IMR-90 (cell line): Measurements from ENCODE around the gene WDR45B. TPM values are rescaled to one million over a fixed set of nuclear protein-coding genes. Genes with fewer than 3 reads are reported as not detected.

ENCODE experiments used
- ATAC-seq: fragments of 200-7000 bp; cut with Tn5 transposase; 2 replicates; pipeline ENCODE4 v1.9.1; 2020; ENCODE audit warnings: low read depth, mild to moderate bottlenecking, moderate library complexity
- BruUV-seq: library from RNA; stranded (reverse); fragments of 400-500 nt; replicated peaks from 2 replicates; lab custom pipeline; 2021; lab: Mats Ljungman, UMichigan
- CTCF ChIA-PET: fragments of 300-600 bp; formaldehyde crosslinking; extraction: SDS; loops from one replicate; lab custom pipeline; 2021; ENCODE audit warnings: antibody characterized with exemption; lab: Yijun Ruan, JAX
- POLR2A ChIA-PET: fragments of 300-600 bp; sonication (Branson Sonifier 250); formaldehyde crosslinking; loops from one replicate; lab custom pipeline; 2022; ENCODE audit warnings: antibody characterized with exemption; ENCODE audit not compliant: unreplicated experiment; lab: Charles Lee
- DNase-seq: peaks from one replicate; pipeline ENCODE4 v3.0.0; 2013
- H2AFZ ChIP-seq: replicated peaks from 2 replicates; pipeline ENCODE3; 2013; ENCODE audit warnings: low read length, mild to moderate bottlenecking; ENCODE audit not compliant: poor library complexity
- H2AK5ac ChIP-seq: 2 replicates; pipeline ENCODE4 v1.6.1; 2013; ENCODE audit warnings: low read depth, low read length, inconsistent platforms
- H2AK9ac ChIP-seq: replicated peaks from 2 replicates; pipeline ENCODE3; 2013; ENCODE audit warnings: mild to moderate bottlenecking, low read depth, low read length, moderate library complexity; ENCODE audit not compliant: poor library complexity
- H2BK120ac ChIP-seq: 2 replicates; pipeline ENCODE4 v1.6.1; 2013; ENCODE audit warnings: low read depth, low read length, inconsistent platforms
- H2BK15ac ChIP-seq: 3 replicates; pipeline ENCODE4 v1.6.1; 2013; ENCODE audit warnings: low read depth, low read length, inconsistent platforms
- H2BK20ac ChIP-seq: 2 replicates; pipeline ENCODE4 v1.6.1; 2013; ENCODE audit warnings: low read depth, mild to moderate bottlenecking, inconsistent platforms, low read length, moderate library complexity
- H2BK5ac ChIP-seq: 2 replicates; pipeline ENCODE4 v1.6.1; 2013; ENCODE audit warnings: mild to moderate bottlenecking, low read depth, low read length, inconsistent platforms; ENCODE audit not compliant: poor library complexity, severe bottlenecking
- H3K14ac ChIP-seq: replicated peaks from 2 replicates; pipeline ENCODE4 v1.6.1; 2013; ENCODE audit warnings: low read depth, low read length, inconsistent platforms
- H3K18ac ChIP-seq: 2 replicates; pipeline ENCODE4 v1.6.1; 2013; ENCODE audit warnings: low read depth, low read length, control low read depth
- H3K23ac ChIP-seq: 2 replicates; pipeline ENCODE4 v1.6.1; 2013; ENCODE audit warnings: low read depth, low read length, inconsistent platforms
- H3K27ac ChIP-seq: 2 replicates; pipeline ENCODE4 v1.5.1; 2013; ENCODE audit warnings: mild to moderate bottlenecking, control low read depth, low read length; ENCODE audit not compliant: insufficient read depth
- H3K27me3 ChIP-seq: 2 replicates; pipeline ENCODE4 v1.6.1; 2013; ENCODE audit warnings: low read length; ENCODE audit not compliant: control insufficient read depth, insufficient read depth
- H3K36me3 ChIP-seq: 2 replicates; pipeline ENCODE4 v1.6.1; 2013; ENCODE audit warnings: low read length, mixed read lengths; ENCODE audit not compliant: control insufficient read depth, insufficient read depth
- H3K4ac ChIP-seq: 2 replicates; pipeline ENCODE4 v1.6.1; 2013; ENCODE audit warnings: low read depth, low read length, inconsistent platforms
- H3K4me1 ChIP-seq: 2 replicates; pipeline ENCODE4 v1.6.1; 2013; ENCODE audit warnings: low read length, mixed read lengths; ENCODE audit not compliant: control insufficient read depth, insufficient read depth
- H3K4me2 ChIP-seq: 2 replicates; pipeline ENCODE4 v1.6.1; 2013; ENCODE audit warnings: low read depth, mild to moderate bottlenecking, control low read depth, low read length, moderate library complexity
- H3K4me3 ChIP-seq: 2 replicates; pipeline ENCODE4 v1.5.1; 2013; ENCODE audit warnings: low read depth, mild to moderate bottlenecking, control low read depth, low read length, moderate library complexity; ENCODE audit not compliant: insufficient read depth
- H3K56ac ChIP-seq: 2 replicates; pipeline ENCODE4 v1.6.1; 2013; ENCODE audit warnings: low read length, inconsistent platforms; ENCODE audit not compliant: insufficient read depth; ENCODE audit errors: extremely low read depth
- H3K79me1 ChIP-seq, 2 experiments: 2 replicates each; pipeline ENCODE4 v1.6.1; 2013; ENCODE audit warnings: low read length in 2 of 2, inconsistent platforms in 1 of 2, low read depth in 1 of 2
- H3K9ac ChIP-seq: 2 replicates; pipeline ENCODE4 v1.6.1; 2013; ENCODE audit warnings: low read depth, low read length, control low read depth
- H3K9me1 ChIP-seq: 2 replicates; pipeline ENCODE4 v1.6.1; 2013; ENCODE audit warnings: low read length, inconsistent platforms; ENCODE audit not compliant: insufficient read depth
- H3K9me3 ChIP-seq: 2 replicates; pipeline ENCODE4 v1.6.1; 2013; ENCODE audit warnings: low read length; ENCODE audit not compliant: control insufficient read depth, insufficient read depth
- H4K20me1 ChIP-seq: 2 replicates; pipeline ENCODE4 v1.6.1; 2013; ENCODE audit warnings: low read length, inconsistent platforms; ENCODE audit not compliant: insufficient read depth
- H4K5ac ChIP-seq: 2 replicates; pipeline ENCODE4 v1.6.1; 2013; ENCODE audit warnings: mild to moderate bottlenecking, low read depth, low read length, control low read depth
- H4K8ac ChIP-seq, 2 experiments: 2 replicates each; pipeline ENCODE4 v1.6.1; 2013; ENCODE audit warnings: low read depth in 2 of 2, low read length in 2 of 2, control low read depth in 1 of 2, inconsistent platforms in 1 of 2
- H4K91ac ChIP-seq: 2 replicates; pipeline ENCODE4 v1.6.1; 2013; ENCODE audit warnings: low read depth, low read length, inconsistent platforms; ENCODE audit not compliant: insufficient read depth
- BHLHE40 ChIP-seq: fragments of 150-350 bp; IDR thresholded peaks from 2 replicates; pipeline ENCODE4 v1.6.1; 2016; ENCODE audit warnings: mild to moderate bottlenecking, low read depth, low read length
- CEBPB ChIP-seq: IDR thresholded peaks from 2 replicates; pipeline ENCODE4 v1.6.1; 2012; ENCODE audit warnings: low read depth, low read length, improper control_type of control experiment
- CHD1 ChIP-seq: IDR thresholded peaks from 2 replicates; pipeline ENCODE4 v1.6.1; 2012; ENCODE audit warnings: low read depth, low read length, improper control_type of control experiment
- FOS ChIP-seq: fragments of 150-350 bp; IDR thresholded peaks from 2 replicates; pipeline ENCODE4 v1.6.1; 2016; ENCODE audit warnings: low read depth, low read length
- MAFK ChIP-seq: IDR thresholded peaks from 2 replicates; pipeline ENCODE4 v1.6.1; 2012; ENCODE audit warnings: low read depth, low read length, improper control_type of control experiment
- MAZ ChIP-seq: IDR thresholded peaks from 2 replicates; pipeline ENCODE4 v1.6.1; 2012; ENCODE audit warnings: low read depth, mild to moderate bottlenecking, low read length, improper control_type of control experiment, moderate library complexity, borderline replicate concordance
- MXI1 ChIP-seq: IDR thresholded peaks from 2 replicates; pipeline ENCODE4 v1.6.1; 2012; ENCODE audit warnings: low read depth, mild to moderate bottlenecking, low read length, moderate library complexity, borderline replicate concordance
- NFE2L2 ChIP-seq: fragments of 150-350 bp; IDR thresholded peaks from 2 replicates; pipeline ENCODE4 v1.6.1; 2016; ENCODE audit warnings: low read depth, mild to moderate bottlenecking, low read length
- POLR2A ChIP-seq: IDR thresholded peaks from 2 replicates; pipeline ENCODE4 v1.6.1; 2012; ENCODE audit warnings: mild to moderate bottlenecking, low read depth, low read length
- RAD21 ChIP-seq: IDR thresholded peaks from 2 replicates; pipeline ENCODE4 v1.6.1; 2012; ENCODE audit warnings: low read length, improper control_type of control experiment
- RCOR1 ChIP-seq: IDR thresholded peaks from 2 replicates; pipeline ENCODE4 v1.6.1; 2012; ENCODE audit warnings: mild to moderate bottlenecking, low read length, improper control_type of control experiment; ENCODE audit not compliant: insufficient replicate concordance
- RFX5 ChIP-seq: IDR thresholded peaks from 2 replicates; pipeline ENCODE4 v1.8.0; 2012; ENCODE audit warnings: low read depth, mild to moderate bottlenecking, low read length, moderate library complexity
- SMC3 ChIP-seq: fragments of 150-350 bp; IDR thresholded peaks from 2 replicates; pipeline ENCODE4 v1.6.1; 2016; ENCODE audit warnings: low read depth, mild to moderate bottlenecking, antibody characterized with exemption, low read length, moderate library complexity
- WGBS, 2 experiments: methylation state at CpG; one replicate each; pipeline versions ENCODE4 v1.1.5 to v1.1.7; 2013; ENCODE audit warnings: missing lambda C conversion rate in 2 of 2; ENCODE audit not compliant: insufficient read length in 1 of 2; ENCODE audit errors: extremely low coverage in 2 of 2; 5-methylcytosine and 5-hydroxymethylcytosine counted together
- dilution Hi-C: fragments of 300-500 bp; cut with HindIII; formaldehyde crosslinking; loops from one replicate; pipeline ENCODE4 v1.14.3; 2018; ENCODE audit warnings: low sequenced_read_pairs; ENCODE audit not compliant: unreplicated experiment
- in situ Hi-C: fragments of 300-500 bp; cut with MboI; formaldehyde crosslinking; loops from 3 replicates; pipeline ENCODE4 v1.14.3; 2019; ENCODE audit warnings: low sequenced_read_pairs, inconsistent platforms, mixed read lengths
- intact Hi-C: fragments of 100-400 bp; cut with micrococcal nuclease; formaldehyde crosslinking; loops from 2 replicates; pipeline ENCODE4 v1.10.0; 2022
- polyA plus RNA-seq, 3 experiments: library from polyadenylated mRNA; depleted of rRNA; stranded (reverse); fragments of >200 nt; gene quantifications; 2 replicates each; pipeline ENCODE4 v1.2.3, GENCODE V29; 2012; ENCODE audit warnings: low replicate concordance in 1 of 3
- total RNA-seq: library from RNA; depleted of rRNA; stranded (reverse); fragments of >200 nt; gene quantifications from 2 replicates; pipeline ENCODE4 v1.2.3, GENCODE V29; 2012
- TF ChIP-seq, protein P1 (sequence below): conservative IDR thresholded peaks from 2 replicates; pipeline ENCODE4 v1.5.1; 2012; ENCODE audit warnings: mild to moderate bottlenecking, low read depth, low read length, improper control_type of control experiment
- TF ChIP-seq, protein P2 (sequence below): fragments of 150-350 bp; IDR thresholded peaks from 2 replicates; pipeline ENCODE4 v1.6.1; 2017; ENCODE audit warnings: mild to moderate bottlenecking, antibody characterized with exemption, low read length, low read depth
- TF ChIP-seq, protein P3 (sequence below): fragments of 150-350 bp; IDR thresholded peaks from 2 replicates; pipeline ENCODE4 v1.6.1; 2016; ENCODE audit warnings: low read depth, mild to moderate bottlenecking, low read length, moderate library complexity, borderline replicate concordance

WDR45B gene
- total and polyA plus RNA-seq, 2 of the 4 experiments (the other 2 are of a cell fraction), result 98.2 to 110 TPM

DNA sequence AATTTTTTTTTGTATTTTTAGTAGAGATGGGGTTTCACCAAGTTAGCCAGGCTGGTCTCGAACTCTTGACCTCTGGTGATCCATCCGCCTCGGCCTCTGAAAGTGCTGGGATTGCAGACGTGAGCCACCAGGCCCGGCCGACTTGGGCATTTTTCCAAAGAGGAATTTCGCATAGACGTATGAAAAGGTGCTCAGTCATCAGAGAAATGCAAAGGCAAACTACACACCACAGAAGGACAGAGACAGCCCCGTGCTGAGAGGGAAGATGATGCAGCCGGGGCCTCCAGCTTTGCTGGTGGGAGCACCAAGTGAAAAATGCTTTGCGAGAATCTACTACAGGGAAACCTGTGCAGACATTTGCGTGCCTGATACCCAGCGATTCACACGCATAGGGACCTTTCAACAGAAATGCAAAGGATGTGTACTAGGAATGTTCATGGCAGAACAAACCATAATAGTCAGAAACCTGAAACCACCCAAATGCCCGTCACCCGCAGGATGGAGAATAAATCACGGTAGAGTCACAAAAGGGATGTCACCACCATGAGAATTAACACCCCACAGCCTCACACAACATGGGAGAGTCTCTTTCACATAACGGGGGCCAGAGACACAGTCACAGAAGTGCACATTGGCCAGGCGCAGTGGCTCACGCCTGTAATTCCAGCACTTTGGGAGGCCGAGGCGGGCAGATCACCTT lies 45.1 kb upstream of the WDR45B start:
- in situ Hi-C loops, result no loop called here
- no peak overlapping the region for H4K8ac ChIP-seq
- H4K20me1 ChIP-seq, result no peaks in the 10 kb centered on the region; the same call in 1 of the 2 replicates
- peaks cover 2% of the 10 kb centered on the region for H3K9me3 ChIP-seq
- no peak overlapping the region for H3K4ac ChIP-seq
- H4K5ac ChIP-seq, result no peak overlapping the region
- no peak overlapping the region for H3K27ac ChIP-seq
- H3K79me1 ChIP-seq, result peaks cover 0 to 7% of the 10 kb centered on the region in 2 experiments; a peak in 2 of 4 replicates
- H2BK5ac ChIP-seq, result no peak overlapping the region
- intact Hi-C loops, result no loop called here
- H3K9ac ChIP-seq, result no peak overlapping the region
- H3K4me3 ChIP-seq, result no peak overlapping the region
- H4K91ac ChIP-seq, result no peak overlapping the region
- H3K9me1 ChIP-seq, result no peaks in the 10 kb centered on the region
- H2AFZ ChIP-seq, result no peak overlapping the region
- POLR2A ChIA-PET, result no interaction called here
- H2AK9ac ChIP-seq, result no peak overlapping the region
- WGBS, 2 experiments, result 100% methylated on average over 6 of the region's 22 CpGs; no CpG with 5 or more reads in 1 of the 2 experiments
- no peaks in the 10 kb centered on the region; the same call in 1 of the 2 replicates for H3K36me3 ChIP-seq
- H3K27me3 ChIP-seq, result peaks cover 2% of the 10 kb centered on the region; the same call in 1 of the 2 replicates
- peaks cover 4% of the 10 kb centered on the region; the same call in 1 of the 2 replicates for H3K4me1 ChIP-seq
- H3K18ac ChIP-seq, result no peak overlapping the region
- no TSS peak for BruUV-seq
- H2BK15ac ChIP-seq, result no peak overlapping the region
- no peak overlapping the region for H3K23ac ChIP-seq
- H3K56ac ChIP-seq, result no peak overlapping the region
- CTCF ChIA-PET, result no interaction called here
- dilution Hi-C loops, result no loop called here
- no peak overlapping the region for H2BK120ac ChIP-seq
- no peak overlapping the region for H2AK5ac ChIP-seq
- TF ChIP-seq, protein P1, sequence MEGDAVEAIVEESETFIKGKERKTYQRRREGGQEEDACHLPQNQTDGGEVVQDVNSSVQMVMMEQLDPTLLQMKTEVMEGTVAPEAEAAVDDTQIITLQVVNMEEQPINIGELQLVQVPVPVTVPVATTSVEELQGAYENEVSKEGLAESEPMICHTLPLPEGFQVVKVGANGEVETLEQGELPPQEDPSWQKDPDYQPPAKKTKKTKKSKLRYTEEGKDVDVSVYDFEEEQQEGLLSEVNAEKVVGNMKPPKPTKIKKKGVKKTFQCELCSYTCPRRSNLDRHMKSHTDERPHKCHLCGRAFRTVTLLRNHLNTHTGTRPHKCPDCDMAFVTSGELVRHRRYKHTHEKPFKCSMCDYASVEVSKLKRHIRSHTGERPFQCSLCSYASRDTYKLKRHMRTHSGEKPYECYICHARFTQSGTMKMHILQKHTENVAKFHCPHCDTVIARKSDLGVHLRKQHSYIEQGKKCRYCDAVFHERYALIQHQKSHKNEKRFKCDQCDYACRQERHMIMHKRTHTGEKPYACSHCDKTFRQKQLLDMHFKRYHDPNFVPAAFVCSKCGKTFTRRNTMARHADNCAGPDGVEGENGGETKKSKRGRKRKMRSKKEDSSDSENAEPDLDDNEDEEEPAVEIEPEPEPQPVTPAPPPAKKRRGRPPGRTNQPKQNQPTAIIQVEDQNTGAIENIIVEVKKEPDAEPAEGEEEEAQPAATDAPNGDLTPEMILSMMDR, result no peak
- TF ChIP-seq, protein P2, sequence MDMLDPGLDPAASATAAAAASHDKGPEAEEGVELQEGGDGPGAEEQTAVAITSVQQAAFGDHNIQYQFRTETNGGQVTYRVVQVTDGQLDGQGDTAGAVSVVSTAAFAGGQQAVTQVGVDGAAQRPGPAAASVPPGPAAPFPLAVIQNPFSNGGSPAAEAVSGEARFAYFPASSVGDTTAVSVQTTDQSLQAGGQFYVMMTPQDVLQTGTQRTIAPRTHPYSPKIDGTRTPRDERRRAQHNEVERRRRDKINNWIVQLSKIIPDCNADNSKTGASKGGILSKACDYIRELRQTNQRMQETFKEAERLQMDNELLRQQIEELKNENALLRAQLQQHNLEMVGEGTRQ, result no peak
- TF ChIP-seq CHD1 (no peak), MAZ (no peak), CEBPB (no peak), RFX5 (no peak), BHLHE40 (no peak), RCOR1 (no peak), MAFK (no peak), RAD21 (no peak), NFE2L2 (no peak), MXI1 (no peak), POLR2A (no peak), FOS (no peak), SMC3 (no peak)
- TF ChIP-seq, protein P3, sequence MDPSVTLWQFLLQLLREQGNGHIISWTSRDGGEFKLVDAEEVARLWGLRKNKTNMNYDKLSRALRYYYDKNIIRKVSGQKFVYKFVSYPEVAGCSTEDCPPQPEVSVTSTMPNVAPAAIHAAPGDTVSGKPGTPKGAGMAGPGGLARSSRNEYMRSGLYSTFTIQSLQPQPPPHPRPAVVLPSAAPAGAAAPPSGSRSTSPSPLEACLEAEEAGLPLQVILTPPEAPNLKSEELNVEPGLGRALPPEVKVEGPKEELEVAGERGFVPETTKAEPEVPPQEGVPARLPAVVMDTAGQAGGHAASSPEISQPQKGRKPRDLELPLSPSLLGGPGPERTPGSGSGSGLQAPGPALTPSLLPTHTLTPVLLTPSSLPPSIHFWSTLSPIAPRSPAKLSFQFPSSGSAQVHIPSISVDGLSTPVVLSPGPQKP, result no peak
- no peak overlapping the region for H3K14ac ChIP-seq
- H3K4me2 ChIP-seq, result no peak overlapping the region
- DNase-seq (no peak), ATAC-seq (no peak)
- no peak overlapping the region for H2BK20ac ChIP-seq
